Progenitor cell of endocrine pancreas (in vitro differentiated cells): ENCODE measurements around the gene RHBDF1. TPM values are rescaled to one million over a fixed set of nuclear protein-coding genes. Genes with fewer than 3 reads are reported as not detected.

Experiments
- DNase-seq: peaks from one replicate; pipeline ENCODE4 v3.0.0; 2021; ENCODE audit warnings: low spot score; ENCODE audit not compliant: unreplicated experiment
- H3K27ac Mint-ChIP-seq: 2 replicates; pipeline ENCODE4 v1.8.0; 2021; ENCODE audit warnings: mild to moderate bottlenecking, moderate library complexity, mixed read lengths
- H3K27me3 Mint-ChIP-seq: 2 replicates; pipeline ENCODE4 v1.8.0; 2021; ENCODE audit warnings: mixed read lengths
- H3K36me3 Mint-ChIP-seq: 2 replicates; pipeline ENCODE4 v1.8.0; 2022; ENCODE audit warnings: mixed read lengths; ENCODE audit not compliant: insufficient read depth
- H3K4me1 Mint-ChIP-seq: 2 replicates; pipeline ENCODE4 v1.8.0; 2021; ENCODE audit warnings: low read depth, mixed read lengths
- H3K4me3 Mint-ChIP-seq: 2 replicates; pipeline ENCODE4 v1.8.0; 2021; ENCODE audit warnings: low read depth, mild to moderate bottlenecking, moderate library complexity, mixed read lengths
- H3K9me3 Mint-ChIP-seq: 2 replicates; pipeline ENCODE4 v1.8.0; 2021; ENCODE audit warnings: low read depth, mixed read lengths
- CTCF ChIP-seq: fragments of 200-600 bp; sonication (generic); IDR thresholded peaks from one replicate; pipeline ENCODE4 v1.5.0; 2021; ENCODE audit warnings: antibody characterized with exemption, mild to moderate bottlenecking; ENCODE audit not compliant: unreplicated experiment
- total RNA-seq: library from RNA; stranded (reverse); gene quantifications from 2 replicates; pipeline ENCODE4 v1.2.1, GENCODE V29; 2021

The RHBDF1 gene
- total RNA-seq, 1 donor from 2014 or later = 51.3 TPM

- Mint-ChIP-seq H3K4me3 (no peak overlapping the region), H3K27ac (peak overlapping the region; percentile 52), H3K27me3 (no peaks in the 10 kb centered on the region), H3K9me3 (no peaks in the 10 kb centered on the region), H3K4me1 (no peaks in the 10 kb centered on the region), H3K36me3 (peaks cover 5% of the 10 kb centered on the region)
- no peak for TF ChIP-seq CTCF
- DNase-seq = no peak
Measured at GRCh38 chr16:85407-85782, 13.0 kb upstream of the RHBDF1 start.

GRCh38 chr16:84718-85406 is 12.4 kb upstream of the RHBDF1 start:
- DNase-seq = no peak
- H3K27ac Mint-ChIP-seq = peak overlapping the region; percentile 52
- no peak for TF ChIP-seq CTCF
- no peaks in the 10 kb centered on the region for H3K9me3 Mint-ChIP-seq
- peaks cover 5% of the 10 kb centered on the region for H3K36me3 Mint-ChIP-seq
- no peaks in the 10 kb centered on the region for H3K4me1 Mint-ChIP-seq
- H3K4me3 Mint-ChIP-seq = no peak overlapping the region
- H3K27me3 Mint-ChIP-seq = no peaks in the 10 kb centered on the region

- DNase-seq = no peak
- H3K27ac Mint-ChIP-seq = no peak overlapping the region
Measured at GRCh38 chr16:83781-84615, 11.6 kb upstream of the RHBDF1 start.

DNA sequence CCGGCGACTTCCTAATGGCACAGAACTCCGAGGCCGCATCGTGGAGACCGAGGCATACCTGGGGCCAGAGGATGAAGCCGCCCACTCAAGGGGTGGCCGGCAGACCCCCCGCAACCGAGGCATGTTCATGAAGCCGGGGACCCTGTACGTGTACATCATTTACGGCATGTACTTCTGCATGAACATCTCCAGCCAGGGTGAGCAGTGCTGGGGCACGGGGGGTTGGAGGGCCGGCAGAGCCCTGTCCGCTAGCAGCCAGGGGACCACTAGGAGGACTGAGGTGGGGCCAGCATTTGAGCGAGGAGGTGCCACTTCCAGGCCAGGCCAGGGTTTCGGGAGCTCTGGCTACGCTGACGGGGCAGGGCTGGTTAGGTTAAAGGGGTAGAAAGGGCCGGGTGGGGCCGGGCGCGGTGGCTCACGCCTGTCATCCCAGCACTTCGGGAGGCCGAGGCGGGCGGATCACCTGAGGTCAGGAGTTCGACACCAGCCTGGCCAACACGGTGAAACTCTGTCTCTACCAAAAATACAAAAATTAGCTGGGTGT is 10.7 kb upstream of the RHBDF1 start:
- H3K27me3 Mint-ChIP-seq = no peaks in the 10 kb centered on the region
- H3K4me3 Mint-ChIP-seq = no peak overlapping the region
- TF ChIP-seq CTCF = no peak
- H3K9me3 Mint-ChIP-seq = no peaks in the 10 kb centered on the region
- peaks cover 3% of the 10 kb centered on the region for H3K4me1 Mint-ChIP-seq
- no peak overlapping the region for H3K27ac Mint-ChIP-seq
- peaks cover 5% of the 10 kb centered on the region for H3K36me3 Mint-ChIP-seq
- no peak for DNase-seq

More at GRCh38 chr16:83781-84615, 11.6 kb upstream of the RHBDF1 start:
- no peaks in the 10 kb centered on the region for H3K4me1 Mint-ChIP-seq
- no peaks in the 10 kb centered on the region for H3K9me3 Mint-ChIP-seq
- H3K36me3 Mint-ChIP-seq = peaks cover 5% of the 10 kb centered on the region
- no peak for TF ChIP-seq CTCF
- H3K4me3 Mint-ChIP-seq = no peak overlapping the region
- H3K27me3 Mint-ChIP-seq = no peaks in the 10 kb centered on the region
